WTC11 (cell line): ENCODE measurements around the gene PLIN3.

Experiments
- ATF1 ChIP-seq: sonication (generic); formaldehyde crosslinking; IDR thresholded peaks from 2 replicates; pipeline ENCODE4 v1.8.1; 2023; ENCODE audit warnings: mild to moderate bottlenecking, moderate library complexity, missing genetic modification reagents
- CTCF ChIP-seq: fragments of 200-600 bp; IDR thresholded peaks from 2 replicates; pipeline ENCODE4 v1.8.0; 2022; ENCODE audit warnings: antibody characterized with exemption
- FOXJ3 ChIP-seq: sonication (generic); formaldehyde crosslinking; IDR thresholded peaks from 2 replicates; pipeline ENCODE4 v1.9.0; 2021; ENCODE audit warnings: missing genetic modification reagents, mild to moderate bottlenecking, borderline replicate concordance
- IRF1 ChIP-seq: sonication (generic); formaldehyde crosslinking; IDR thresholded peaks from 2 replicates; pipeline ENCODE4 v1.8.0; 2023; ENCODE audit warnings: missing genetic modification reagents
- MAX ChIP-seq: sonication (generic); formaldehyde crosslinking; IDR thresholded peaks from 2 replicates; pipeline ENCODE4 v1.8.0; 2022; ENCODE audit warnings: mild to moderate bottlenecking, missing genetic modification reagents
- MLX ChIP-seq: sonication (generic); formaldehyde crosslinking; IDR thresholded peaks from 2 replicates; pipeline ENCODE4 v1.8.1; 2023; ENCODE audit warnings: mild to moderate bottlenecking, missing genetic modification reagents, moderate library complexity
- NR2C2 ChIP-seq: sonication (generic); formaldehyde crosslinking; IDR thresholded peaks from 2 replicates; pipeline ENCODE4 v1.8.0; 2022; ENCODE audit warnings: mild to moderate bottlenecking, missing genetic modification reagents
- NR3C1 ChIP-seq: sonication (generic); formaldehyde crosslinking; conservative IDR thresholded peaks from 2 replicates; pipeline ENCODE4 v1.8.1; 2023; ENCODE audit warnings: low read depth, mild to moderate bottlenecking, missing genetic modification reagents
- OVOL2 ChIP-seq: fragments of 250-450 bp; sonication (Bioruptor Pico); IDR thresholded peaks from 2 replicates; pipeline ENCODE4 v1.9.0; 2021; ENCODE audit warnings: mild to moderate bottlenecking, borderline replicate concordance
- SMAD3 ChIP-seq: sonication (generic); formaldehyde crosslinking; IDR thresholded peaks from 2 replicates; pipeline ENCODE4 v1.8.0; 2022; ENCODE audit warnings: missing genetic modification reagents, mild to moderate bottlenecking, borderline replicate concordance
- USF2 ChIP-seq: sonication (generic); formaldehyde crosslinking; IDR thresholded peaks from 2 replicates; pipeline ENCODE4 v1.8.1; 2023; ENCODE audit warnings: mild to moderate bottlenecking, missing genetic modification reagents, moderate library complexity
- ZNF138 ChIP-seq: sonication (generic); formaldehyde crosslinking; conservative IDR thresholded peaks from 2 replicates; pipeline ENCODE4 v1.8.1; 2022; ENCODE audit warnings: mild to moderate bottlenecking, moderate library complexity, missing genetic modification reagents
- ZSCAN18 ChIP-seq: fragments of 250-450 bp; sonication (Bioruptor Pico); IDR thresholded peaks from 2 replicates; pipeline ENCODE4 v2.1.2; 2022; ENCODE audit warnings: mild to moderate bottlenecking, moderate library complexity

GRCh38 chr19:4816202-4816949 lies 51.1 kb downstream of the PLIN3 start:
- TF ChIP-seq IRF1 (CRISPR knock-in tag), result no peak
- no peak for TF ChIP-seq CTCF
- TF ChIP-seq OVOL2, result no peak
- TF ChIP-seq MAX (CRISPR knock-in tag), result no peak
- TF ChIP-seq ZNF138 (CRISPR knock-in tag), result no peak
- TF ChIP-seq ATF1, result no peak
- TF ChIP-seq NR3C1 (CRISPR knock-in tag), result no peak
- no peak for TF ChIP-seq FOXJ3
- TF ChIP-seq ZSCAN18 (CRISPR knock-in tag), result no peak
- no peak for TF ChIP-seq MLX (CRISPR knock-in tag)
- no peak for TF ChIP-seq SMAD3
- TF ChIP-seq NR2C2, result no peak
- TF ChIP-seq USF2 (CRISPR knock-in tag), result no peak
